Measurements from ENCODE around the gene UQCC5.

UQCC5 gene

DNA sequence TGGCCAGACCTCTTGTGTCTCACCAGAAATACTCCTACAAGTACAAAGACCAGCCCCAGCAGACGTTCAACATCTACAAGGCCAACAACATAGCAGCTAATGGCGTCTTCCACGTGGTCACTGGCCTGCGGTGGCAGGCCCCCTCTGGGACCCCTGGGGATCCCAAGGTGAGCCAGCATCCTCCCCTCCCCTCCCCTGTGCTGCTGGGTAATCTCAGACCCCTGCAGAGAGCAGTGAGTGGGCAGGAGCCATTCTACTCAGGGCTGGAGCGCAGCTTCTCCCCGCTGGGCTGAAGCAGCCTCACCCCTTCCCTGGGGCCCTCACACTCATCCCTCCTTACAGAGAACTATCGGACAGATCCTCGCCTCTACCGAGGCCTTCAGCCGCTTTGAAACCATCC is 31.4 kb upstream of the UQCC5 start:
- no peak for DNase-seq

GRCh38 chr3:52506266-52506966 is 30.0 kb upstream of the UQCC5 start:
- DNase-seq: no peak

DNA sequence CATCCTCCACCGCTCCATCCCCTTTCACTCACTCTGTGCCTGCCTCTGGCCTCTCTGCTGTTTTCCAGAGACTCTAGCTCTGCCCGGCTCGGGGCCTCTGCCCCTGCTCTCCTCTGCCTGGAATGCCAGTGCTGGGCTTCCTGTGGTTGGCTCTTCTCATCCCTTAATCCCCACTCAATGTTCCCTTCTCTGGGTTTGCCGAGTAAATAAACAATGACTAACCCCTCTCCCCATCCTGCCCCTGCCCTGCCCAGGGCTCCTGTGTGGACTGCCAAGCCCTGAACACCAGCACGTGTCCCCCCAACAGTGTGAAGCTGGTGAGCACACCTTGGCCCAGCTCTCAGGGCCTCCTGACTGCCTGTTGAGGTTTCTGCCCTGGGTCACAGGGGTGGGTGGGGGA is 29.0 kb upstream of the UQCC5 start:
- no peak for DNase-seq

- no peak for DNase-seq
These were observed 26.6 kb upstream of the UQCC5 start for GRCh38 chr3:52509753-52510328.

DNA sequence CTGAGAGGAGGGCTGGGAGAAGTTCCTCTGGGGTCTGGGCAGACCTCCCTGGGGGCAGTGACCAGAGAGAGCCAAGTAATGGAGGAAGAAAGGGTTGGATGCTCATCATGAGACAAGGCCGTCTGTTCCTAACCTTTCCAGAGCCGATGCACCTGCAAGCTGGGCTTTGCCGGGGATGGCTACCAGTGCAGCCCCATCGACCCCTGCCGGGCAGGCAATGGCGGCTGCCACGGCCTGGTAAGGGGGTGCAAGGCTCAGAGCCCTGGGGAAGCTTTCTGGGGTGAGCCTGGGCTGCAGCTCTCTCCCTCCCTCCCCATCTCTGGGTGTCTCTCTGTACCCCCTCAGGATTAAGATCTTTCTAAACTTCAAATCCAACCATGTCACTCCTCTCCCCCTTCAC is 24.9 kb upstream of the UQCC5 start:
- DNase-seq: no peak

DNA sequence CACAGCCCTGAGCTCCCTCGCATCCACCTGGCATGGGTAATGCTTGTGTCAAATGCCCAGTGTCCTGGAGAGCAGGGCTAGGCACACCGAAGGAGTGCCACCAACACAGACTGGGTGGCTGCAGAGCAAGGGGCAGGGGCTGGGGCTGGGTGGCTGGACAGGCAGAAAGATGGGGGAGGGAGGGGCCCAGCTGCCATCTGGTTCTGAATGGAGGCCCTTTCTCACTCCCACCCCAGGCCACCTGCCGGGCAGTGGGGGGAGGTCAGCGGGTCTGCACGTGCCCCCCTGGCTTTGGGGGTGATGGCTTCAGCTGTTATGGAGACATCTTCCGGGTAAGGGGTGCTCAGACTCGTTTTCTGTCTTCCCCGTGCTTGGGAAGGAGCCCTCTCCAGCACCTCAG is 24.3 kb upstream of the UQCC5 start:
- DNase-seq: no peak

DNA sequence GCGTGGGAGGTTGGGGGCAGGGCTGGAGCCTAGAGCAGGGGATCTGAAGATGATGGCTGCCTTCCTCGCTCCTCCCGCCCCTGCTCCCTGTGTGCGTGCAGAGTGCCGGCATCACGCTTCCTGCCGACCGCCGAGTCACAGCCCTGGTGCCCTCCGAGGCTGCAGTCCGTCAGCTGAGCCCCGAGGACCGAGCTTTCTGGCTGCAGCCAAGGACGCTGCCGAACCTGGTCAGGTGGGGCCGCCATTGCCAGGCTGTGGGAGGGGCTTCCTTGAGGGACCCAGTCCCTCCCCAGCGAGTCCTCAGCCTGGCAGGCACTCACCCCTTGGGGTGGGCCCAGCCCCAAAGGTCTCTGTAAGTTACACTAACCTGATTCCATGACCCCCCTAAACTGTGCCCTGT is 23.7 kb upstream of the UQCC5 start:
- DNase-seq: no peak

GRCh38 chr3:52513281-52513680 is 23.1 kb upstream of the UQCC5 start:
- DNase-seq: no peak

DNA sequence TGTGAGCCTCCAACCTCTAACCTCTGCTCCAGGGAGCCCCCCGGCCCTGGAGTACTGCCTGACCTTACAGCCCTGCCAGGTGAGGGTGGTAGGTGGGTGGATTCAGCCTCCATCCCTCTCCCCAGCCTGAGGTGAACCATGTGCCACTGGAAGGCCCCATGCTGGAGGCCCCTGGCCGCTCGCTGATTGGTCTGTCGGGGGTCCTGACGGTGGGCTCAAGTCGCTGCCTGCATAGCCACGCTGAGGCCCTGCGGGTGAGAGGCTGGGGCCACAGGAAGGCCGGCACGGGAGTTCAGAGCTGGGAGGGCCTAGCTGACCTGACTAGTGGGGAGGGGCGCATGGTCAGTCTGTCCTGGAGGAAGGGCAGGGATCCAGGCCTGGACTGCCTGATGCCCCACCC is 21.8 kb upstream of the UQCC5 start:
- DNase-seq: no peak

DNA sequence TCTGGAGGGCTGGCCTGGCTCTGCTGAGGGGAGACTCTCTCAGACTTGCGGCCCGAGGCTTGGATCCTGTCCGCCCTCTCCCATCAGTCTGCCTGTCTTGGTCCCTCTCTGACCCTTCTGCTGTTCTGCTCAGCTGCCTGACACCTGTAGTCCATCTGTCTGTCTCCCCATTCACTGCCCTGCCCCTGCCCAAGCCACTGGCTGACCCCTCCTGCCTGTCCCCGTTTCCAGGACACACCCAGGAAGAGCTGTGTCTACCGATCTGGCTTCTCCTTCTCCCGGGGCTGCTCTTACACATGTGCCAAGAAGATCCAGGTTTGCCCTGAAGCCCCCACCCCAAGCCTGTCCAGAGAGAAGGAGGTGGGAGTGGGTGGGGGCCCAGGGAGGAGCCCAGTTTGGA is 21.2 kb upstream of the UQCC5 start:
- DNase-seq: no peak

DNA sequence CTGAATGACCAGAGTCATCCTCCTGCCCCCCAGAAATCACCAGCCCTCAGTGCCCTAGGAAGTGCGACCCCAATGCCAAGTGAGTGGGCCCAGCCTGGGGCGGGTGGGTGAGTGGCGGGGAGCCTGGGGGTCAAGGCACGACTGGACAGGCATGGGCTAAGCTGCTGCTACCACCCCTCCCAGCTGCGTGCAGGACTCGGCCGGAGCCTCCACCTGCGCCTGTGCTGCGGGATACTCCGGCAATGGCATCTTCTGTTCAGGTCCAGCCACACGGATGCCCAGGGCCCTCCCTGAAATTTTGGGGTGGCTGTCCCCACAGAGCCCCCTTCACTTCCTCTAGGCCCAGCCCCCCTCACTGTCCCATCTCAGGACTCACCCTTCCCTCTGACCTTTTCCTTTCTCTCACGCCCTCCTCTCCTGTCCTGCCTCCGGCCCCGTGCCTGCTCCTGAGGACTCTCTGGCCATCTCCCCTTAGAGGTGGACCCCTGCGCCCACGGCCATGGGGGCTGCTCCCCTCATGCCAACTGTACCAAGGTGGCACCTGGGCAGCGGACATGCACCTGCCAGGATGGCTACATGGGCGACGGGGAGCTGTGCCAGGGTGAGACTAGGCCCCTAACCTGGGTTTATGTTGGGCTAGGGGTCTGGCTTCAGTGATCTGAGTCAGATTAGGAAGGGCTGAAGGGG is 19.8 kb upstream of the UQCC5 start:
- no peak for DNase-seq

DNA sequence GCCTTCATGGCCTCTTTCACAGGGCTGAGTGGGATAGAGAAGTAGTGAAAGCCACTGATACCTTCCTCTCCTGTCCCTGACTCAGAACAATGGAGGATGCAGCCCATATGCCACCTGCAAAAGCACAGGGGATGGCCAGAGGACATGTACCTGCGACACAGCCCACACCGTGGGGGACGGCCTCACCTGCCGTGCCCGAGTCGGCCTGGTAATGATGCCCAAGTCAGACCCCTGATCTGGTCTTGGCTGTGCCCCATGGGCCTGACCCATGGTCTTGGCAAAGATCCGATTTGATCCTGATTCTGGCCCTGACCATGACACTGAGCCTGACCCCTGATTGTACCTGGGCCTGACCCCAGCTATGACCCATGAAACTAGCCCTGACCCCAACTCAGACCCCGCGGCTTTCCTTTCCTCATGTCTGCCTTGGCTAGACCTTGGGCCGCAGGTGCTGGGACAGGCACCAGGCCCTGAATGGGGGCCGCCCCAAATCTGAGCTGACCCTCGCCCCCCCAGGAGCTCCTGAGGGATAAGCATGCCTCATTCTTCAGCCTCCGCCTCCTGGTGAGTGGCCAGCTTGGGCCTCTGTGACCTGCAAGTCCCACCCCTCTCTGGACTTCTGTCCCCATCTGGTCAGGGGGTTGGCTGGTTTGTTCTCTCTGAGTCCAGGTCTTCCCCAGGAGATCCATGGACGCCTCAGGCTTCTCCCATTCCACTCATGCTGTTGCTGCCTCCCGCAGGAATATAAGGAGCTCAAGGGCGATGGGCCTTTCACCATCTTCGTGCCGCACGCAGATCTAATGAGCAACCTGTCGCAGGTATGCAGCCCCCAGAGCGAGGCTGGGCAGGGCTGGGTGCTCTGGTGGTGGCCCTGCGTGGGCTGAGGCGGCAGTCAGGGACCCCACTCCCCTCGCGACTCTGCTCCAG is 18.3 kb upstream of the UQCC5 start:
- DNase-seq: no peak

DNA sequence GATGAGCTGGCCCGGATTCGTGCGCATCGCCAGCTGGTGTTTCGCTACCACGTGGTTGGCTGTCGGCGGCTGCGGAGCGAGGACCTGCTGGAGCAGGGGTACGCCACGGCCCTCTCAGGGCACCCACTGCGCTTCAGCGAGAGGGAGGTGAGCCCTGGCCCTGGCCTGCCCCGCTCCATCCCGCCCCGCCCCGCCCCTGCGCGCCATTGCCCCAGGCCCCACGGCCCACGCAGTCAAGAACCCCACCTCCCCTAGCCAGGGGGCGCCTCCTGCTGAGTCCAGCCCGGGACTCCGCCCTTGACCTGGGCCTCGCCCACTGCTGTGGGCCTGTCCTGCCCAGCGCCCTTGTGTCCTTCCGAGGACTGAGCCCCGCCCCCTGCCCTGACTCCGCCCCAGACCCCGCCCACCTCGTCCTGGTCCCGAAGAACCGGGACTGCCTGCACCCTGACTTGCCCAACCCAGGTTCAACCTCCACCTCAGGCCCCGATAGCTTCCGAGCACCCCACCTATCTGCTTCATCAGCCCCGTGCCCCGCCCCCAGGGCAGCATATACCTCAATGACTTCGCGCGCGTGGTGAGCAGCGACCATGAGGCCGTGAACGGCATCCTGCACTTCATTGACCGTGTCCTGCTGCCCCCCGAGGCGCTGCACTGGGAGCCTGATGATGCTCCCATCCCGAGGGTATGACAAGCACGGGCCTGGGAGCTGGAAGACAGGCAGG is 17.5 kb upstream of the UQCC5 start:
- no peak for DNase-seq

DNA sequence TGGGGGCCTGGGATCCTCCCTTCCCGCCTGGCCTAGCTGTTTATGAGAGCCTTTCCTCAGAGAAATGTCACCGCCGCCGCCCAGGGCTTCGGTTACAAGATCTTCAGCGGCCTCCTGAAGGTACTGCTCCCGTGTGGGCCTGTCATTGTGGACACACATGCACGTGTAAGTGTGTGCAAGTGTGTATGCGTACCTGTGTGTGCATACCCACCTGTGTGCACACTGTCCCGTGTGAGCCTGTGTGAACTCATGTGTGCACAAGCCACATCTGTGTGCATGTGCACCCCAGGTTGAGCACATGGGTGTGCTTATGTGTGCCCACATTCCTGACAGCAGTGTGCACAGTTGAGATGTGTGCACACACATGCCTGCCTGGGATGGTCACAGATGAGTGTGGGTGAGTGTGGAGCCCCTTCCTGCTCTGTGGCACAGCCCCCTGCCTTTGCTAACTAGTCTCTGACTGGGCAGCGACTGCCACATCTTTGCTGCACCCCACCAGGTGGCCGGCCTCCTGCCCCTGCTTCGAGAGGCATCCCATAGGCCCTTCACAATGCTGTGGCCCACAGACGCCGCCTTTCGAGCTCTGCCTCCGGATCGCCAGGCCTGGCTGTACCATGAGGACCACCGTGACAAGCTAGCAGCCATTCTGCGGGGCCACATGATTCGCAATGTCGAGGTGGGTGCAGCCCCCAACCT is 16.8 kb upstream of the UQCC5 start:
- DNase-seq: no peak

DNA sequence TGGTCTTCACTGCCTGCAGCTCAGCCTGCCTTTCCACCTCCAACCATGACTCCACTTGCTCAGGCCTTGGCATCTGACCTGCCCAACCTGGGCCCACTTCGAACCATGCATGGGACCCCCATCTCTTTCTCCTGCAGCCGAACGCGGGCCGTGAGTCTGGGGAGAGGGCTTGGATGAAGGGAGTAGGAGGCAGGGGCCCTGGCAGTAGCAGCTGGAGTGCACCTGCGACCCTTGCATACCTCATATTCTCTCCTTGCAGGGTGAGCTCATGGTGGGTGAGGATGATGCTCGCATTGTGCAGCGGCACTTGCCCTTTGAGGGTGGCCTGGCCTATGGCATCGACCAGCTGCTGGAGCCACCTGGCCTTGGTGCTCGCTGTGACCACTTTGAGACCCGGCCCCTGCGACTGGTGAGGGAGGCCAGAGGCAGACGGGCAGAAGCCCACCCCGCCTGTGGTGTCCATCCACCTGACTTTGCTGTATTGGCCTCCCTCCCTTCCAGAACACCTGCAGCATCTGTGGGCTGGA is 16.2 kb upstream of the UQCC5 start:
- no peak for DNase-seq

GRCh38 chr3:52520716-52521487 is 15.5 kb upstream of the UQCC5 start:
- DNase-seq: no peak

DNA sequence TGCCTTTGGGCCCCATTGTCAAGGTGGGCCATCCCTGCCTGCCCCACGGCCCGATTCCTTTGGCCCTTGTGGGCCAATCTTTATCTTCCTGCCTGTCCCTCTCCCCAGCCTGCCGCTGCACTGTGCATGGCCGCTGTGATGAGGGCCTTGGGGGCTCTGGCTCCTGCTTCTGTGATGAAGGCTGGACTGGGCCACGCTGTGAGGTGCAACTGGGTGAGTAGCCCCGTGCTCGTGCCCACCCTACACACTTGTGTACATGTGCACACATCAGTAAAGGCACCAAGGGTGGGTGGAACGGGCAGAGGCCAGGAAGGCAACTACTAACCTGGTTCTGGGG is 14.9 kb upstream of the UQCC5 start:
- DNase-seq: no peak

DNA sequence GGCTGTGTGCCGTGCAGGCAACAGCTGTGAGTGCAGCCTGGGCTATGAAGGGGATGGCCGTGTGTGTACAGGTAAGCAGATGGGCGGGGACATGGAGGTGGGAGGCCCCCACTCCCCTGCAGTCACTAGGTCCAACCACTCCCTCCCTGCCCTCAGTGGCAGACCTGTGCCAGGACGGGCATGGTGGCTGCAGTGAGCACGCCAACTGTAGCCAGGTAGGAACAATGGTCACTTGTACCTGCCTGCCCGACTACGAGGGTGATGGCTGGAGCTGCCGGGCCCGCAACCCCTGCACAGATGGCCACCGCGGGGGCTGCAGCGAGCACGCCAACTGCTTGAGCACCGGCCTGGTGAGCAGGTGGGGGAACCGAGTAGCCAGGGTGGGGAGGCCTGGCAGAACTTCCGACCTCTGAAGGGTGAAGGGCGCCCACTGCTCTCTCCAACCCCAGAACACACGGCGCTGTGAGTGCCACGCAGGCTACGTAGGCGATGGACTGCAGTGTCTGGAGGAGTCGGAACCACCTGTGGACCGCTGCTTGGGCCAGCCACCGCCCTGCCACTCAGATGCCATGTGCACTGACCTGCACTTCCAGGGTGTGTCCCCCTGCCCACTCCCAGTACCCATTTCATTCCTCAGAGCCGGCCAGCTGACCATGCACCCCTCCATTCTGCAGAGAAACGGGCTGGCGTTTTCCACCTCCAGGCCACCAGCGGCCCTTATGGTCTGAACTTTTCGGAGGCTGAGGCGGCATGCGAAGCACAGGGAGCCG is 14.3 kb upstream of the UQCC5 start:
- DNase-seq: no peak

- DNase-seq: no peak
These were observed 13.7 kb upstream of the UQCC5 start for GRCh38 chr3:52522651-52523251.
